SU-DHL-6 (cell line): ENCODE data around the gene KIF13A.

Experiments used
- H2AFZ ChIP-seq: fragments of 200-600 bp; sonication (generic); 2 replicates; pipeline ENCODE4 v1.6.1; 2014; ENCODE audit warnings: low read depth, mild to moderate bottlenecking, moderate library complexity, mixed read lengths, antibody characterized with exemption, low read length; ENCODE audit not compliant: severe bottlenecking
- H3F3A ChIP-seq: fragments of 200-600 bp; shearing (Covaris generic); 2 replicates; pipeline ENCODE4 v1.6.0; 2016; ENCODE audit warnings: antibody characterized with exemption, mild to moderate bottlenecking; ENCODE audit not compliant: insufficient read depth
- H3K27ac ChIP-seq: fragments of 200-600 bp; sonication (generic); 2 replicates; pipeline ENCODE4 v1.5.1; 2016; ENCODE audit warnings: low read depth, mild to moderate bottlenecking, low read length, moderate library complexity, mixed read lengths
- H3K27me3 ChIP-seq: fragments of 200-600 bp; sonication (generic), shearing (Covaris generic); 2 replicates; pipeline ENCODE4 v1.6.0; 2014; ENCODE audit warnings: mild to moderate bottlenecking, low read length
- H3K36me3 ChIP-seq: fragments of 200-600 bp; sonication (generic); 2 replicates; pipeline ENCODE4 v1.6.1; 2014; ENCODE audit warnings: mild to moderate bottlenecking, low read length, mixed read lengths
- H3K4me2 ChIP-seq: fragments of 300-600, 200-600 bp; shearing (Covaris generic), sonication (generic); 2 replicates; pipeline ENCODE4 v1.6.0; 2014; ENCODE audit warnings: low read length, low read depth, mild to moderate bottlenecking; ENCODE audit not compliant: poor library complexity, severe bottlenecking
- H3K4me3 ChIP-seq: fragments of 200-600 bp; sonication (generic); 2 replicates; pipeline ENCODE4 v1.5.1; 2014; ENCODE audit warnings: antibody characterized with exemption, low read length, mild to moderate bottlenecking, mixed read lengths; ENCODE audit not compliant: insufficient read depth, poor library complexity, severe bottlenecking
- H3K79me2 ChIP-seq: fragments of 200-600 bp; sonication (generic); 2 replicates; pipeline ENCODE4 v1.6.1; 2014; ENCODE audit warnings: mild to moderate bottlenecking, low read length, moderate library complexity; ENCODE audit not compliant: insufficient read depth
- H3K9ac ChIP-seq: fragments of 200-600 bp; sonication (generic); 2 replicates; pipeline ENCODE4 v1.7.0; 2014; ENCODE audit warnings: mild to moderate bottlenecking, low read length
- H3K9me2 ChIP-seq: fragments of 200-600 bp; sonication (generic); replicated peaks from 2 replicates; pipeline ENCODE4 v1.6.1; 2014; ENCODE audit warnings: low read length; ENCODE audit not compliant: insufficient read depth
- H3K9me3 ChIP-seq: fragments of 200-600 bp; sonication (generic); 2 replicates; pipeline ENCODE4 v1.6.1; 2014; ENCODE audit warnings: low read length, mixed read lengths; ENCODE audit not compliant: insufficient read depth
- H4K20me1 ChIP-seq: fragments of 200-600 bp; sonication (generic); 2 replicates; pipeline ENCODE4 v1.6.1; 2014; ENCODE audit warnings: low read depth, mild to moderate bottlenecking, antibody characterized with exemption, low read length, moderate library complexity, mixed read lengths
- EZH2phosphoT487 ChIP-seq: fragments of 200-600 bp; sonication (generic), shearing (Covaris generic); conservative IDR thresholded peaks from 2 replicates; pipeline ENCODE4 v1.6.1; 2018; ENCODE audit warnings: mild to moderate bottlenecking, antibody characterized with exemption, low read length, moderate library complexity, mixed read lengths
- TF ChIP-seq, protein P1 (sequence below): fragments of 200-600 bp; sonication (generic); IDR thresholded peaks from one replicate; pipeline ENCODE4 v1.5.1; 2017; ENCODE audit warnings: antibody characterized with exemption, mild to moderate bottlenecking, low read length, moderate library complexity; ENCODE audit not compliant: insufficient read depth, poor library complexity, severe bottlenecking

The KIF13A gene

DNA sequence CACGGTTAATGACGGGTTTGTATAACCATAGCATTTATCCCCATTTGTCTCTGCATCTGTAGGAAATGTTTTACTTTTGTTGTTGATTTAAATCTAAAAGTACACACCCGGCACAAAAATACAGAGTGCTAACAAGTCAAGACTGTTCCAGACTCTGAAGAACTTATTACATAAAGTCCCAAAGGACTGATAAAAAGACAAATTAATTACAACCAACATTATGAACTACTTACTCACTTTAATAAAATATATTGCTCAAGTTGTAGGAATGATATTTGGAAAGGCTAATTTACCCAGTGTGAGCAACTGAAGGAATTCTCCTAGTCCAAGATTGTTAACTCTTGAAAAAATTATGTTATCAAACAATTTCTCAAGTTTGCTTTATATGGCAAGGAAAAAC lies 115.6 kb downstream of the KIF13A start:
- no peaks in the 10 kb centered on the region for H3K36me3 ChIP-seq
- no peak overlapping the region for H3K27ac ChIP-seq
- no peak overlapping the region for H3K4me3 ChIP-seq
- TF ChIP-seq EZH2phosphoT487 = no peak
- TF ChIP-seq, protein P1, sequence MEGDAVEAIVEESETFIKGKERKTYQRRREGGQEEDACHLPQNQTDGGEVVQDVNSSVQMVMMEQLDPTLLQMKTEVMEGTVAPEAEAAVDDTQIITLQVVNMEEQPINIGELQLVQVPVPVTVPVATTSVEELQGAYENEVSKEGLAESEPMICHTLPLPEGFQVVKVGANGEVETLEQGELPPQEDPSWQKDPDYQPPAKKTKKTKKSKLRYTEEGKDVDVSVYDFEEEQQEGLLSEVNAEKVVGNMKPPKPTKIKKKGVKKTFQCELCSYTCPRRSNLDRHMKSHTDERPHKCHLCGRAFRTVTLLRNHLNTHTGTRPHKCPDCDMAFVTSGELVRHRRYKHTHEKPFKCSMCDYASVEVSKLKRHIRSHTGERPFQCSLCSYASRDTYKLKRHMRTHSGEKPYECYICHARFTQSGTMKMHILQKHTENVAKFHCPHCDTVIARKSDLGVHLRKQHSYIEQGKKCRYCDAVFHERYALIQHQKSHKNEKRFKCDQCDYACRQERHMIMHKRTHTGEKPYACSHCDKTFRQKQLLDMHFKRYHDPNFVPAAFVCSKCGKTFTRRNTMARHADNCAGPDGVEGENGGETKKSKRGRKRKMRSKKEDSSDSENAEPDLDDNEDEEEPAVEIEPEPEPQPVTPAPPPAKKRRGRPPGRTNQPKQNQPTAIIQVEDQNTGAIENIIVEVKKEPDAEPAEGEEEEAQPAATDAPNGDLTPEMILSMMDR = no peak
- no peak overlapping the region for H3K9ac ChIP-seq
- H3K9me2 ChIP-seq = no peaks in the 10 kb centered on the region
- no peaks in the 10 kb centered on the region for H3F3A ChIP-seq
- H3K27me3 ChIP-seq = 0 out of 2 replicates have a peak, but pooled peaks cover 3% of the 10 kb centered on the region
- H4K20me1 ChIP-seq = no peaks in the 10 kb centered on the region
- H3K4me2 ChIP-seq = no peak overlapping the region
- no peak overlapping the region for H2AFZ ChIP-seq
- no peaks in the 10 kb centered on the region for H3K9me3 ChIP-seq
- H3K79me2 ChIP-seq = no peaks in the 10 kb centered on the region

DNA sequence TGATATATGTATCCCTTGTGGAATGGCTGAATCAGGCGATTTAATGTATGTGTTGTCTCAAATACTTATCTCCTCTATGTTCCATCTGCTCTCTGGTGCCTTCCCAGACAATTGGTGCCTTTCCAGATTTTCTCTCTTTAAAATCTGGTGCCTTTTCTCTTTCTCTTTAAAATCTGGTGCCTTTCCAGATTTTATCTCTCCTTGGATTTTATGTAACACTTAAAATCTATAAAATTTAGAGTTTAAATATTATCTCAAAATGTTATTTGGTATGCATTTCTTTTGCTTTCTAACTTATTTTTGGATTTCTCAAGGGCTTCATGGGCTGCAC lies 116.3 kb downstream of the KIF13A start:
- Histone ChIP-seq H3K9me3 (no peaks in the 10 kb centered on the region), H3K9me2 (no peaks in the 10 kb centered on the region), H3K27ac (no peak overlapping the region), H3K9ac (no peak overlapping the region), H3K27me3 (0 out of 2 replicates have a peak, but pooled peaks cover 3% of the 10 kb centered on the region), H3K36me3 (no peaks in the 10 kb centered on the region), H2AFZ (no peak overlapping the region), H3F3A (no peaks in the 10 kb centered on the region), H3K4me3 (no peak overlapping the region), H4K20me1 (no peaks in the 10 kb centered on the region), H3K4me2 (no peak overlapping the region), H3K79me2 (no peaks in the 10 kb centered on the region)
- TF ChIP-seq EZH2phosphoT487 = no peak

DNA sequence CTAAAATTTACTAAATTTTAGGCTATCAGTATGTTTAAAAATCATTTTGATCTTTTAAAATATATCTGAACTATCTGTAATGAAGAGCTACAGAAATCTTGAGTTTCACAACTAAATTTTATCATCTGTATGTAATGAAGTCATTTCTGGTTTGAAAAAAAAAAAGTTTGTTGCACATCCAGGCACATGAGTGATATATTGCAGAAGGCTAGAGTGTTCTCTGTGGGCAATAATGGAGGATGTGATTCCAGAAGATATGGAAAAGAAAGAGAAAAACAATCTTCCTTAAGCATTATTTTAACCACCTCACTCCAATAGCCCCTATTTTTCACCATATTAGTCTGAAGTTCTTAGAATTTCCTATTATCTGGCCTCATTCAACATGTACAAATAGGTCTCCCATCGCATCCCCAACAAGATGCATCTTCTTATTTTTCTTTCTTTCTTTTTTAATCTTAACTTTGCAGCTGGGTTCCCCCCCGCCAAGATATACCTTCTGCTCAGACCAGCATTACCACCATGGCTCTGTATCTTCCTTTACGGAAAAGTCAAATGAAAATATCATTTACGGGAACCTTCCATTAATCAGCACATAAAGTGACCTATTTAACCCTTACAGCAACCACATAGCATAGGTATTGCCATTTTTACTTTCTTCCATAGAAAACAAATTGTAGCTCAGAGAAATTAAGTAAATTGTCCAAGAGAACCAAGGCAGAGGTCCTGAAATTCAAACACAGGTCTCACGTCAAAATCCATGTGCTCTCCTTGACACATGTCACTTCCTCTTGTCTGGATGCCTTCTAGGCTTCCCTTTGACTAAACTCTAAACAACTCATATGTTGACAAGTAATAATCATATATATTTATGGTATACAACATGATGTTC lies 116.9 kb downstream of the KIF13A start:
- Histone ChIP-seq H3K27me3 (0 out of 2 replicates have a peak, but pooled peaks cover 3% of the 10 kb centered on the region), H3K9me2 (no peaks in the 10 kb centered on the region), H3K79me2 (no peaks in the 10 kb centered on the region), H3K9me3 (no peaks in the 10 kb centered on the region), H3F3A (no peaks in the 10 kb centered on the region), H3K4me2 (no peak overlapping the region), H3K4me3 (no peak overlapping the region), H3K27ac (no peak overlapping the region), H4K20me1 (no peaks in the 10 kb centered on the region), H2AFZ (no peak overlapping the region), H3K36me3 (no peaks in the 10 kb centered on the region), H3K9ac (no peak overlapping the region)
- no peak for TF ChIP-seq EZH2phosphoT487
- TF ChIP-seq, protein P1 = no peak

DNA sequence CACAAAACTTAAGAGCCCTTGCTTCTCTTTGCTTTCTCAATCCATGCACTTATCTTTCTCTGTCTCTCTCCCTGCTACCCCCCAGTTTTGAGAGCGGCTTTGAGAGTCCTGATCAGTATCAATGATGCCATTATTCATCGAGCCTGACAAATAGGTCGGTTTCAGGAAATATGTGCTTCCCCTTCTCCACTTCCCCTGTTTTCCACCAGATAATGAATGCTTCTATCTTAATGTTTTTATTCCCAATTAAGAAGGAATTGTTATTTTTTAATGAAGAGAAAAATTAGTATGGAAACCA lies 117.7 kb downstream of the KIF13A start:
- TF ChIP-seq EZH2phosphoT487 = no peak
- TF ChIP-seq, protein P1 = no peak
- H3K27me3 ChIP-seq = 0 out of 2 replicates have a peak, but pooled peaks cover 3% of the 10 kb centered on the region
- H3K79me2 ChIP-seq = no peaks in the 10 kb centered on the region
- no peak overlapping the region for H3K9ac ChIP-seq
- H3K4me2 ChIP-seq = no peak overlapping the region
- H3K4me3 ChIP-seq = no peak overlapping the region
- no peaks in the 10 kb centered on the region for H3F3A ChIP-seq
- no peaks in the 10 kb centered on the region for H4K20me1 ChIP-seq
- H2AFZ ChIP-seq = no peak overlapping the region
- no peaks in the 10 kb centered on the region for H3K36me3 ChIP-seq
- H3K27ac ChIP-seq = no peak overlapping the region
- no peaks in the 10 kb centered on the region for H3K9me2 ChIP-seq
- no peaks in the 10 kb centered on the region for H3K9me3 ChIP-seq
